GM18858 (cell line): Measurements from ENCODE around the gene ZNF362.
"Not testable (repeated sequence)": the region's sequence is repeated elsewhere in the genome, so short reads cannot be mapped to it uniquely, and the experiment has no call there.

Experiments used
- ATAC-seq: cut with Tn5 transposase; IDR thresholded peaks from one replicate; pipeline ENCODE4 v1.9.1; 2021; ENCODE audit not compliant: unreplicated experiment

Gene ZNF362

GRCh38 chr1:33302325-33302724, 46.0 kb downstream of the ZNF362 start:
- ATAC-seq = no peak

DNA sequence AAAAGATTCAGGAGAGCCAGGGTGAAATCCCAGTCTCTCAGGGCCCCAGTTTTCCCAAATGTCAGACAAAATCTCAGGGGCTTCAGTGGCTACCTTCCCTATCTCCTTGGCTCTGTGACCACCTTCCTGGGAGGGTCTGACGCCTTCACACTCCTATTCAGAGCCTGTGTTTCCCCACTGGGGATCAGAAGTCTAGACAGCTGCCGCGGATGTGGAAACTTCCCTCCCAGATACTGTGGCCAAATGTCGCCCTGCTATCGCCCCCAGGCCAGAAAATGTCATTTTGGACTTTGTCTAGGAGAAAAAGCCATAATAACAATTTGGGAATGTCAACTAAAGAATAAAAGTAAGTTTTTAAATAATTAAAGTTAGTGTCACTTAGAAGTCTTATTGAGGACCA, 48.7 kb downstream of the ZNF362 start:
- no peak for ATAC-seq

DNA sequence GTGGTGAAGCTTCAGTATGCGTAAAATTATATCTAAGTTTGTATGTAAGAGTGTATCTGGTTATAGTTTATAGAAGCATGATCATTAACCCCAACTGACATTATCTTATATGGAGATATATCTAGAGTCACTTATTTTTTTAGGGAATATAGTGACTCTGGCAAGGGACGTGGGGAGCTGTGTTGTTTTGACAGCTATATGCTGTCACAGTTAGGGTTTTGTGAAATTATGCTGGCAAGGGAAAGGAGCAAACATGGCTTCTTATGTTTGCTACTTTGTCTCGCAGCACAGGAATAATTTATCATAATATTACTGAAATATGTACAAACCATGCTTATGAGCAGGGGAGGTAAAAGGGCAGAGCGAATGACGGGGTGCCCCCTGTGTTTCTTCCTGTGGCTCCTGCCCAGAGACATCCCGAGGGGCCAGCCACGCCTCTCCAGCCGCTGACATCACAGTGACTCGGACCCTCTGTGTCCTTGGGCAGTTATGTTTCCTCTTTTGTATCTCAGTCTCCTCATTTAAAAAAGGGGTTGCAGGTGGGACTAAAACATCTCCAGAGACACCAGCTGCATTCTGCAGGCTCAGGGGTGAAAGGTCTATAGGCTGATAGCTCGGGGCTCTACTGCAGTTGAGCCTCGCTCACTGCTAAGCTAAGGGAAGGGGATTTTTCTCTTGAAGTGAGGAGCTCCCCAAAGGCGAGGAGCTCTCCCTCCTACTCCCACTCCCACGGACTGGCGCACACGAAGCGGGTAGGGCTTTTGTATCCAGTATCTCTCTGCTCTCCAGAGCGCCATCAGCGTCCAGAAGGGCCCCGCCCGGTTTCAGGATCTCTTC, 49.7 kb downstream of the ZNF362 start:
- no peak for ATAC-seq

GRCh38 chr1:33306653-33307493, 50.6 kb downstream of the ZNF362 start:
- ATAC-seq = no peak

DNA sequence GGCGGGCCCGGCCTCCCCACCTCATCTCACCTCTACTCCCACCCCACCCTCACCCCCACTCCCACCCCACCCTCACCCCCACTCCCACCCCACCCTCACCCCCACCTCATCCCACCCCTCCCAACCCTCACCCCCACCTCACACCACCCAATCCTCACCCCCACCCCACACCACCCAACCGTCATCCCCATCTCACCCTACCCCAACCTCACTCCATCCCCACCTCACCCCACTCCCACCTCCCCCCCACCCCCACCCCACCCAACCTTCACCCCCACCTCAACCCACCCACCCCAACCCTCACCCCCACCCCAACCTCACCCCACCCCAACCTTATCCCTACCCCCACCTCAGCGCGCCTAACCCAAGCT, 51.2 kb downstream of the ZNF362 start:
- ATAC-seq = no peak

GRCh38 chr1:33309351-33309750, 53.1 kb downstream of the ZNF362 start:
- not testable (repeated sequence) for ATAC-seq

DNA sequence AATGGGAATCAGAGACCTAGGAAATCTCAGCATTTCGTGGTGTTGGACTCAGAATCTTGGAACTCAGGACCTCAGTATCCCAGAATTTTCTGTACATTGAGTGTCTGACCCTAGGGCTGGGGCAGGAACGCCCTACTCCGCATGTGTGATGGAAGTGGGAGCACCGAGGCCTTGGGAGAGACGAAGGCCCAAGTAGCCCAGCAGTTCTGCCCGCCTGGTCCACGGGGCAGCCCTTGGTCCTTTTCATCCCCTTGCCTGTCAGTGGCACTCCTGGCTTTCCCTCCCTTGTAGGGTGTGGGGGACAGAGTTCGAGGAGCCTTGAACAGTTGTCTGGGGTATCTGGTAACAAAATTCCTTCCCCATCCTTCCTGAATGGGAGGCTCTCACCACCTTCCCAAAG, 54.4 kb downstream of the ZNF362 start:
- no peak for ATAC-seq

DNA sequence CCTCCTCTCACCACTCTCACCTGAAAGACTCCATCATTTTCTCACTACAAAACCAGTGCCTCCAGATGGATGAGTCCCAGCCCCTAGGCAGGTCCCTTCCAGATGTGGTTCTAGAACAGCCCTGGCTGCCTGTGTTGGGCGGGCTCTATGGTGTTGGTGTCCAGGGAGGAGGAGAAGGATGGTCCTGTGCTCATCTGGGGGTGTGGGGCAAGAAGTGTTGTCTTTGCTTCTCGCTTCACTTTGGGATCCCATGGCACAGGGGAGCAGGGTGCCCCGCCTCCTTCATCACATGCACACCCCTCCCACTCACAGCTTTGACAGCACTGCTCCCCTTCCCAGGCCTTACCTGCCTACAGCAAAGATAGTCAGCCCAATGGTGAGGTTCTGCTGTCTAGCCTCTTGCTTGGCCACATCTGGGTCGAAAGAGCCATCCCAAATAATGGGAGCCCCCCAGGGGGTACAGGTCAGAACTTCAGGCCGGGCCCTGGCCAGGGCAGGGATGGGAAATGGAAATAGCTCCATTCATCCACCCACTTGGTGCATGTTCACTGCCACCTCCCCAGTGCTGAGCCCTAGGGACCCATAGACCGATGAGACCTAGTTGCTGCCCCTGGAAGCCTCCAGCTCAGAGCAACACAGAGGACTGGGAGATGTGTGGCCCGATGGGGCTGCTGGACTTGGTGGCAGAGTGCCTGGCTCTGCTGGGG, 55.6 kb downstream of the ZNF362 start:
- no peak for ATAC-seq

GRCh38 chr1:33312413-33312749, 56.1 kb downstream of the ZNF362 start:
- ATAC-seq = no peak

- ATAC-seq = no peak
These were observed 58.1 kb downstream of the ZNF362 start for GRCh38 chr1:33314416-33314815.

GRCh38 chr1:33316601-33317000, 60.3 kb downstream of the ZNF362 start:
- no peak for ATAC-seq

- ATAC-seq = no peak
These were observed 61.1 kb downstream of the ZNF362 start for GRCh38 chr1:33317354-33317753.

GRCh38 chr1:33317946-33318345, 61.7 kb downstream of the ZNF362 start:
- ATAC-seq = no peak

DNA sequence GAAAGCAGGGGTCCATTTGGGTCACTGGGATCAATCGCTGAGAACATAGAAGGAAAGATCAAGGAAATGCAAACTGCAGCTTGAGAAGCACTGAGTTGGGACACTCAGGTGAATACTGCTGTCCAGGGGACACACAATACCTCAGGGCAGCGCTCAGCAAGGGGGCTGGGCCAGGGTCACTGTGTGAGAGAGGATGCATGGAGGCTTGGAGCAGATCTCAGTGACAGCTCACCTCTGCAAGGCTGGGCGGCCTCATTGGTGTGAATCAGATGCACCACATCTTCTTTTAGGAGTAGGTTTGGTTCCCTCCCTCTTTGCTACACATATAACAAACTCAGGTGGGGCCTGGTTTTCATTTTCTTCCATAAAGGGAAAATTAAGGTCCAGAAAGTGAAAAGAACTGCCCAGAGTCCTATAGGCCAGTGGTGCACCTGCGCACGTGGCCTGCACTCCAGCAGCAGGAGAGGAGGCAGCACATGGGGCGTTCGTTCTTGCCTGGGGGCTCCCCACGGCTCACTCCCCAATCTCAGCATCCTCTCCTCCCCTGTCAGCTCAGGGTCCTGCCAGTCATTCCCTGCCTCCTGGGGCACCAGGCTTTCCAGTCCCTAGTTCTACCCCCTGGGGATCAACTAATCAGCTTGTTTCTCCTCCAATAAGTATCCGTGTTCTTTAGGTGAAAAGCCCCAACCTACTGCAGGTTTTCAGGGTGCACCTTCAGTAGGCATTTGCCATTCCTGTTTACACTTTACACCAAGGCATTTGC, 63.1 kb downstream of the ZNF362 start:
- ATAC-seq = no peak

GRCh38 chr1:33319949-33320618, 63.8 kb downstream of the ZNF362 start:
- no peak for ATAC-seq

DNA sequence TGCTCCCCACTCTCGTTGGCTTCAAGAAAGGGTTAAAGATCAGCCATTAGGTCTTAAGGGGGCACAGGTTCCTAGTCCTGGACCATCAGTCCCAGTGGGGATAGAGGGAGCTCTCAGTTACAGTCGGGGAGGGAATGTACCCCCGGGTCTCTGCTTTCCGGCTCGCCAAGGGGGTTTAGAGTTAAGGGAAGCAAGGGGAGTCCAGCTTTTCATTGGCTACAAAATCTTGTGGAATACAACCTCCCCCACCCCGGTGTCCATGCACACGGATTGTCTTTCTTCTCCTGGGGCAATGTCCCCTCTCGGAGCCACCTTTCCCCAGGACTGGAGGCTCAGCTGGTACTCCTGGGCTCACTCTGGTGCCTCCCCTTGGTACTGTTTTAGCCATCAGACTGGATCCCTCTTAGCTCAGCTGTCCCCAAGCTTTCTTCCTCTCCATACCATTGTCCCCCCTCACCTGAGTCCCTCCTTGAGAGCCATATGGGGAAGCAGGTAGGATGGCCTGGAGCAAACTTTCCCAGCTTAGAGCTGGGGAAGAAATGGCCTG, 64.4 kb downstream of the ZNF362 start, which contains the start of gene A3GALT2:
Gene A3GALT2, minus strand, starts transcription at position 480 of the 547 bp plus-strand sequence. Its CDS starts 0 bp downstream, at position 480.
- no peak for ATAC-seq

DNA sequence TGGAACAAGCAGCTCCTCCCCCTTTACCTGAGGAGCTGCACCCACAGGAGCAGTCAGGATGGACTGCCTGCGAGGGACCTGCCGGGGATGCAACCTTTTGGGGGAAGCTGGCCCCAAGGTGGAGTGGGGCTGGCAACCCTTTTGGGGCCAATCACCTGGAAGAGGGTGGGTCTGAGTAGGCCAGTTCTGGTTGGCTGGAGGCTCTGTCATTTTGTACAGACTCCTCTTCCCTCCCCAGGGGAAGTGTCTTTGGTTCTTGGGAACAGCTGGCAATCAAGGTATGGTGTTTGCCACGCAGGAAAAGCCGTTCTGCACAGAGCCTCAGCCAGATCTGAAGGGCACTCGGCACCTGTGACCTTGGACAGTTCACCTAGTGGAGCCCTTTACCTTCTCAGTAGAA, 64.9 kb downstream of the ZNF362 start:
- no peak for ATAC-seq

GRCh38 chr1:33322109-33322508, 65.8 kb downstream of the ZNF362 start:
- no peak for ATAC-seq

- no peak for ATAC-seq
These were observed 66.7 kb downstream of the ZNF362 start for GRCh38 chr1:33322870-33323585.
